ENCODE data around the gene CD9.

The CD9 gene

DNA sequence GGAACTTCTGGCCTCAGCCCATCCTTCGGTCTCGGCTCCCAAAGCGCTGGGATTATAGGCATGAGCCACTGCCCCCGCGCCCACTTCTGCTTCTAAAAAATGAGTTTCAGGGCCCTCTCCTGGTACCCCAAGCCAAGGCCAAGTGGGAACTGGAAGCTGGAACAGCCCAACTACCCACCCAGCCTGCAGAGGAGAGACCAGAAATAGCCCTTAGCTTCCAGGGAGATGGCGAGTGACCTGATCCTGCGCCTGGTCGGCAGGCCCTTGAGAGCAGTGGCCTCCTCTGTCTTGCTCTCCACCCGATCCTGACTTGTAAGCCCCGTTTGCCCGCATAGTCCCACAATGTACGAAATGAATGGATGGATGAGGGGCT, 79.0 kb downstream of the CD9 start:
- Histone ChIP-seq H3K9ac (ENCODE audit: low read length) (no peak overlapping the region), H3K36me3 (ENCODE audit: insufficient read depth, low read length) (no peaks in the 10 kb centered on the region), H3K9me3 (ENCODE audit: low read length) (no peaks in the 10 kb centered on the region), H3K79me2 (ENCODE audit: insufficient read depth, low read length) (no peaks in the 10 kb centered on the region), H4K20me1 (ENCODE audit: insufficient read depth, low read length) (no peaks in the 10 kb centered on the region), H2AFZ (ENCODE audit: low read length) (no peak overlapping the region), H3K9me2 (ENCODE audit: low read depth, low read length) (no peaks in the 10 kb centered on the region), H3K27me3 (ENCODE audit: insufficient read depth, low read length) (peaks cover 8% of the 10 kb centered on the region; the same call in 1 of the 2 replicates), H3K4me2 (ENCODE audit: low read length) (peak overlapping the region; percentile 82; the same call in 1 of the 2 replicates), H3K4me3 (ENCODE audit: low read depth, low read length, poor library complexity, severe bottlenecking) (no peak overlapping the region), H3K27ac (ENCODE audit: low read depth, low read length, poor library complexity, severe bottlenecking) (no peak overlapping the region), H3F3A (ENCODE audit: insufficient read depth, low read length) (no peaks in the 10 kb centered on the region), H3K4me1 (ENCODE audit: insufficient read depth, low read length, severe bottlenecking) (peaks cover 14% of the 10 kb centered on the region)
- TF ChIP-seq, protein P1, sequence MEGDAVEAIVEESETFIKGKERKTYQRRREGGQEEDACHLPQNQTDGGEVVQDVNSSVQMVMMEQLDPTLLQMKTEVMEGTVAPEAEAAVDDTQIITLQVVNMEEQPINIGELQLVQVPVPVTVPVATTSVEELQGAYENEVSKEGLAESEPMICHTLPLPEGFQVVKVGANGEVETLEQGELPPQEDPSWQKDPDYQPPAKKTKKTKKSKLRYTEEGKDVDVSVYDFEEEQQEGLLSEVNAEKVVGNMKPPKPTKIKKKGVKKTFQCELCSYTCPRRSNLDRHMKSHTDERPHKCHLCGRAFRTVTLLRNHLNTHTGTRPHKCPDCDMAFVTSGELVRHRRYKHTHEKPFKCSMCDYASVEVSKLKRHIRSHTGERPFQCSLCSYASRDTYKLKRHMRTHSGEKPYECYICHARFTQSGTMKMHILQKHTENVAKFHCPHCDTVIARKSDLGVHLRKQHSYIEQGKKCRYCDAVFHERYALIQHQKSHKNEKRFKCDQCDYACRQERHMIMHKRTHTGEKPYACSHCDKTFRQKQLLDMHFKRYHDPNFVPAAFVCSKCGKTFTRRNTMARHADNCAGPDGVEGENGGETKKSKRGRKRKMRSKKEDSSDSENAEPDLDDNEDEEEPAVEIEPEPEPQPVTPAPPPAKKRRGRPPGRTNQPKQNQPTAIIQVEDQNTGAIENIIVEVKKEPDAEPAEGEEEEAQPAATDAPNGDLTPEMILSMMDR (IDR thresholded peaks at IDR 0.05; ENCODE audit: low read length) = no peak
- no peak for TF ChIP-seq EZH2 (IDR thresholded peaks at IDR 0.05; ENCODE audit: borderline replicate concordance, low read length)

DNA sequence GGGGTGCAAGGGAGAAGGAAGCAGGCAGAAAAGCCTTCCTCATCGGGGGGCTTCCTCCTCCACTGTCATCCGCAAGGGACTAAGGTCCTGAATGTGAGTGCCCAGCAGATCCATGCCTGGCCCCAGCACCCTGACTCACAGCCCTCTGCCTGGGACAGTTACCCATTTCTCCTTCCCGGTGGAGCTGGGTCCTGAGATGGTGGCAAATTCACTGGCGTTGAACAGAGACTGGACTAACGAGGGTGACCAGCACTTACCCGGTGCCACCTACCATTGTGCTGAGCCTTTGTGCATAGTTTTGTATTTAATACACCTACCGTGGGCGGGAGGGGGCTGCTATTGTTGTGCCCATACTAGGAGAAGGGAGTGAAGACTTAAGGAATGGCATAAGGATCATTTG, 79.4 kb downstream of the CD9 start:
- H3K9ac ChIP-seq (ENCODE audit: low read length) = no peak overlapping the region

DNA sequence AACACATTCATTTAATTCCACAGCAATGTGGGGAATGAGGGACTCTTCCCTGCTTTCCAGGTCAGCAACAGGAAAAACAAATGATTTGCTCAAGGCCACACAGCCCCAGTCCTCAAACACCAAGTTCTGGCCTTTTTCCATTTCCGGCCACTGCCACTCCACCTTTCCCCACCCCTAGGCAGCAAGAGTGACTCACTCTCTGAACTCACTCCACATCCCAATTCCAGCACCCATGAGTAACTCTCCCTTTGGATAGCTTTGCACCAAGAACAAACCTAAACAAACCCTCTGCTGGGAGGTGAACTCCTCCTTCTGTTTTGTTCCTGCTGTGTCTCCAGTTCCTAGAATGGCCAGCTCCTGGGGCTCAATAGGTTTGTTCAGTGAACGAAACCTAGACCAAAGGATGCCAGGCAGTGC, 79.9 kb downstream of the CD9 start:
- Histone ChIP-seq H3K79me2 (ENCODE audit: insufficient read depth, low read length) (no peaks in the 10 kb centered on the region), H4K20me1 (ENCODE audit: insufficient read depth, low read length) (no peaks in the 10 kb centered on the region), H3K4me3 (ENCODE audit: low read depth, low read length, poor library complexity, severe bottlenecking) (no peak overlapping the region), H3K27me3 (ENCODE audit: insufficient read depth, low read length) (peaks cover 8% of the 10 kb centered on the region; the same call in 1 of the 2 replicates), H3K9me3 (ENCODE audit: low read length) (no peaks in the 10 kb centered on the region), H3K9me2 (ENCODE audit: low read depth, low read length) (no peaks in the 10 kb centered on the region), H3K36me3 (ENCODE audit: insufficient read depth, low read length) (no peaks in the 10 kb centered on the region), H2AFZ (ENCODE audit: low read length) (no peak overlapping the region), H3K27ac (ENCODE audit: low read depth, low read length, poor library complexity, severe bottlenecking) (no peak overlapping the region), H3K4me2 (ENCODE audit: low read length) (no peak overlapping the region), H3K9ac (ENCODE audit: low read length) (no peak overlapping the region), H3K4me1 (ENCODE audit: insufficient read depth, low read length, severe bottlenecking) (peaks cover 14% of the 10 kb centered on the region), H3F3A (ENCODE audit: insufficient read depth, low read length) (no peaks in the 10 kb centered on the region)
- TF ChIP-seq EZH2 (IDR thresholded peaks at IDR 0.05; ENCODE audit: borderline replicate concordance, low read length) = no peak
- TF ChIP-seq, protein P1 (IDR thresholded peaks at IDR 0.05; ENCODE audit: low read length) = no peak

More for the DNA sequence above, 79.4 kb downstream of the CD9 start:
- H3K27ac ChIP-seq (ENCODE audit: low read depth, low read length, poor library complexity, severe bottlenecking) = no peak overlapping the region
- no peaks in the 10 kb centered on the region for H3F3A ChIP-seq (ENCODE audit: insufficient read depth, low read length)
- no peaks in the 10 kb centered on the region for H4K20me1 ChIP-seq (ENCODE audit: insufficient read depth, low read length)
- H3K36me3 ChIP-seq (ENCODE audit: insufficient read depth, low read length) = no peaks in the 10 kb centered on the region
- H3K4me2 ChIP-seq (ENCODE audit: low read length) = no peak overlapping the region
- H3K9me2 ChIP-seq (ENCODE audit: low read depth, low read length) = no peaks in the 10 kb centered on the region
- no peak overlapping the region for H3K4me3 ChIP-seq (ENCODE audit: low read depth, low read length, poor library complexity, severe bottlenecking)
- H3K9me3 ChIP-seq (ENCODE audit: low read length) = no peaks in the 10 kb centered on the region
- TF ChIP-seq EZH2 (IDR thresholded peaks at IDR 0.05; ENCODE audit: borderline replicate concordance, low read length) = no peak
- TF ChIP-seq, protein P1 (IDR thresholded peaks at IDR 0.05; ENCODE audit: low read length) = no peak
- H3K27me3 ChIP-seq (ENCODE audit: insufficient read depth, low read length) = peaks cover 8% of the 10 kb centered on the region; the same call in 1 of the 2 replicates
- H3K4me1 ChIP-seq (ENCODE audit: insufficient read depth, low read length, severe bottlenecking) = peaks cover 14% of the 10 kb centered on the region
- no peak overlapping the region for H2AFZ ChIP-seq (ENCODE audit: low read length)
- no peaks in the 10 kb centered on the region for H3K79me2 ChIP-seq (ENCODE audit: insufficient read depth, low read length)

Data from OCI-LY1 (cell line).